D721Med (cell line): ENCODE measurements around the gene RMC1.
"Not testable (repeated sequence)": the region's sequence is repeated elsewhere in the genome, so short reads cannot be mapped to it uniquely, and the experiment has no call there.

Source experiments
- DNase-seq: peaks from one replicate; pipeline ENCODE4 v3.0.0; 2011; ENCODE audit warnings: low spot score; ENCODE audit not compliant: insufficient read length
- FAIRE-seq: peaks from 2 replicates; lab custom pipeline; 2011; peaks lifted over from hg19 to GRCh38; lab: Jason Lieb, UNC
- CTCF ChIP-seq: IDR thresholded peaks from 2 replicates; pipeline ENCODE4 v1.5.1; 2012; ENCODE audit warnings: mild to moderate bottlenecking, control low read depth; ENCODE audit not compliant: insufficient read depth; ENCODE audit errors: missing control alignments

Gene RMC1

GRCh38 chr18:23572012-23572411, 68.7 kb downstream of the RMC1 start:
- no peak for TF ChIP-seq CTCF
- FAIRE-seq, result no peak
- no peak for DNase-seq

GRCh38 chr18:23572570-23572969, 69.3 kb downstream of the RMC1 start:
- TF ChIP-seq CTCF, result no peak
- FAIRE-seq (no peak), DNase-seq (no peak)

- TF ChIP-seq CTCF, result no peak
Observed at GRCh38 chr18:23573020-23573419, 69.7 kb downstream of the RMC1 start.

GRCh38 chr18:23573626-23574431, 70.5 kb downstream of the RMC1 start:
- DNase-seq (no peak), FAIRE-seq (no peak)
- TF ChIP-seq CTCF, result no peak

More at GRCh38 chr18:23573020-23573419, 69.7 kb downstream of the RMC1 start:
- FAIRE-seq (no peak), DNase-seq (no peak)

GRCh38 chr18:23574611-23575308, 71.4 kb downstream of the RMC1 start:
- no peak for DNase-seq
- FAIRE-seq, result no peak
- no peak for TF ChIP-seq CTCF

GRCh38 chr18:23575309-23575651, 72.0 kb downstream of the RMC1 start:
- FAIRE-seq (no peak), DNase-seq (no peak)
- no peak for TF ChIP-seq CTCF

- not testable (repeated sequence) for DNase-seq, FAIRE-seq
Observed at GRCh38 chr18:23577521-23577920, 74.2 kb downstream of the RMC1 start.
